HK-2 (cell line): ENCODE results near the gene KRTAP9-7.

Source experiments
- DNase-seq: peaks from one replicate; pipeline ENCODE4 v3.0.0-alpha.2; 2018; ENCODE audit not compliant: unreplicated experiment

Gene KRTAP9-7

DNA sequence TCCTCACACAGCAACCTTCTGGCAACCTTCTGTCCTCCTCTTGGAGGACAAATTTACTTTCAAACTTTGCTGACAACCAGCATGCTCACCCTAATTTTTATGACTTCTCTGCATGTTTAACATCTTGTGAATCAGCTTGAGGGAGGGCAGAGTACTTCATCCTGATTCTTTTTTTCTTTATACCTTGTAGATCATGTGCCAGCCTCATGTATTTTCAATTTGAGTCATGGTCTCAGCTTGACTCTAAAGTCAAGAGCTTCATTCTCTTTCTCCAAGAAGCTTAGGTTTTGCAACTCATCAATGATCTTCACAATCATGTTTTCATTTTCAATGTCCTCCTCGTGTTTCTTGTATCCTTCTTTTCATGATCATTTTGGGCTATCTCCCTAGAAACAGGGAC, 3.6 kb upstream of the KRTAP9-7 start:
- DNase-seq = no peak

DNA sequence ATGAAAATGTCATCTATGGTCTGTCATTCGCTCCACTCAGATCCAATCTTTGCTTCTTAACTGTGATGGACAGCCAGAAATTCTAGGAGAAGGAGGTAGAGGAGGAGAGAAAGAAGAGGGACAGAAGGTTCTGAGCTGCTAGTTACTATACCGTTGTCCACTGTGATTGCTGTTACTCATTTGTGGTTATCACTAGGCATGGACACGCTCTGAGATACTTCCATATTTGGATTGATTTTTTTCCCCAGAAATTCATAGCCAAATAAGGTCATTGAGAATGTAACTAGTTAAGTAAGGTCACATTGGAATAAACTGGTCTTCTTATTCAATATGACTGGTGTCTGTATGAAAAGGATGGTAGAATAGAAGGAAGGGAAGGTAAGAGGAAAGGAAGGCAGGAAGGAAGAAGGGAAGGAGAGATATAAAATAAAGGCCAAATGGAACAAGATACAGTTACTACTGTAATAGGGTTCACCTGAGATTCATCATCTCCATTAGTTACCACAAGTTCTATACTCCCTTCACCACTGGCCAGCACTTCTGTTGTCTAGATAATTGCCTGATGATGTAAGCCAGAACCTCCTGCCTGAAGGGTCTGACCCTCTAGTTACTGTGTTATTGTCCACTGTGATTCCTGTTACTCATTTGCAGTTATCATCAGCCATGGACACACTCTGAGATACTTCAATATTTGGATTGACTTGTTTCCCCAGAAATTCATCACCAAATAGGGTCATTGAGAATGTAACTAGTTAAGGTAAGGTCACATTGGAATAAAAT, 2.9 kb downstream of the KRTAP9-7 start:
- DNase-seq = peak; percentile 4

DNA sequence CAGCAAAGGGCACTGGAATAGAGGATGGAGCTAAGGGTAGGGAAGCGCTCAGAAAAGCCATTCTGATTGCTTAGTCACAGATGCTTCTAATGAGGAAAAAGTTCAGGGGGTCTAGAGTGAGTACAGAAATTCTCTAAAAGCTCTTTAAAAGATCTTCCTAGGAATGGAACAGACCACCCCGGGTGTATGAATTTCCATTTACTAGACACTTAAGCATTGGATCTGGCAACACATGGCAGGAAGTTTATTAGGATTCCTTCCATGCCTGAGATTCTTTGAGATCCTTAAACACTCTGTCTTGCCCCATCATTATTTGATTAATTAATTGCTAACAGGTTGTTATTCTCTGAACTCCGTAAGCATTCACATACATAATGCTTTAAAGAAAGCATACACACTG, 8.5 kb downstream of the KRTAP9-7 start:
- DNase-seq = no peak

DNA sequence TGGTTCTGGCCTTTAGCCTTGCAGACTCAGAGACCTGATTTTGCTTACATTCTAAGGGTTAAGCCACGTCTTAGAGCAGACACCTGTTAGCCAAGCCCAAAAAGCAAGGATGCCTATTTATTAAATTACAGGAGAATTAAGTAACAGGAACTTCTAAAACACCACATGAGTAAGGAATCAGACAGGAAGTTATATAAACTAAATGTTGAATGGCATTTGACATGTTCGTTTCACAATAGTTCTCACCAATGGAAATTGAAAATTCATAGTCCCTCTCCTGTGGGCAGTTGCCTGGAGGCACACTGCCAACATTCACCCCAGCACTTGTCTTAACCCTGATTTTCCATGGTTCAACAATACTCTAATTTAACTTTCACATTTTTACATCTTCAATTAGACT, 9.0 kb downstream of the KRTAP9-7 start:
- DNase-seq = no peak

DNA sequence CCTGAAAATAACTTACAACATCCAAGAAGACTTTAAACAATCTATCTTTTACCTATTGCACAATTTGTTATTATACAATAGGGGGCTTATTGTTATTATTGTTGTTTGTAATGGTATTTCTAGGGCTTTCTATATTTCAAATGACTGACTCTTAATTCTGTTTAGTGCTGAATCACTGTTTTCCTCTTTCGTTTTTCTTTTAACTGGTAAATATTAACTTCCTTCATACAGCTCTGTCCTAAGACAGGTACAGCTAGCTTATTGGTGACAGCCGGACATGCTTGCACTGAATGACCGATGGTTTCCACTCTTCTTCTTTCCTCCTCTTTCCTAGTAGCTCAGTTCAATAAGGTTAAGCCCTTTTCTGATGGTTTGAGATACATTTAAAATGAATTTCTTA, 11.6 kb downstream of the KRTAP9-7 start:
- DNase-seq = no peak

DNA sequence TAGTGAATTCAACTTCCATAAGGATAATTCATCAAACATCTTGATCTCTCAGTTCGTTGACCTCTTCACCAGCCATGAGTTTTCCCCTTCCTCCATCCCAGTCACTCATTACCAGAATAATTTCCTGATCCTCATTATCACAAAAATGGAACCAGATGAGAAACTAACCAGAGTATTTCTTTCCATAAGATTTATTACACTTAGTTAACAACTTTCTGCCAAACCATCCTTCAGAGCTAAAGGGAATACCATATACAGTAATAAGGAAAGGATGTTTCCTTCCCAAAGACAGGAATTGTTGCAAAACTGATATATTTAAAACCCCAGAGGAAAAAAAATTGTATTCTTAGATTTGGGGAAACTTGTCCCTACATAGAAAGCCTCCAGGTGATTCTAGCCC, 18.5 kb downstream of the KRTAP9-7 start:
- no peak for DNase-seq

DNA sequence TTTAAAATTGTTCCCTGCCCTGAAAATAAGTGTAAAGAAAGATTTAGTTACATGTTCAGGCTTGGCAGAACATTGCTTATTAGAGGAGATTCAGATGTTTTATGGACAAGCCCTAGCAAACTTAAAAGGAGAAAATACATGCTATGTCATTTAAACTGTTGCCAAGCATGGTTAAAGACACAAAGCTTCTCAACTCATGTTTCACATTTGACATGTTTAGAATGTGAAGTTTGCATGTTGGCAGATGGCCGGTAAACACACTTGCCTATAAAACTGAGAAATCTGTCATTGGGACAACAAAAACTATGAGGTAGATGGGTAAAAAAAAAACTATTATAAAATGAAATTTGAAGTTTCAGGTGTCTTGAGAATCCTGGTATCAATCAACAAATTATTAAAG, 21.3 kb downstream of the KRTAP9-7 start:
- no peak for DNase-seq

DNA sequence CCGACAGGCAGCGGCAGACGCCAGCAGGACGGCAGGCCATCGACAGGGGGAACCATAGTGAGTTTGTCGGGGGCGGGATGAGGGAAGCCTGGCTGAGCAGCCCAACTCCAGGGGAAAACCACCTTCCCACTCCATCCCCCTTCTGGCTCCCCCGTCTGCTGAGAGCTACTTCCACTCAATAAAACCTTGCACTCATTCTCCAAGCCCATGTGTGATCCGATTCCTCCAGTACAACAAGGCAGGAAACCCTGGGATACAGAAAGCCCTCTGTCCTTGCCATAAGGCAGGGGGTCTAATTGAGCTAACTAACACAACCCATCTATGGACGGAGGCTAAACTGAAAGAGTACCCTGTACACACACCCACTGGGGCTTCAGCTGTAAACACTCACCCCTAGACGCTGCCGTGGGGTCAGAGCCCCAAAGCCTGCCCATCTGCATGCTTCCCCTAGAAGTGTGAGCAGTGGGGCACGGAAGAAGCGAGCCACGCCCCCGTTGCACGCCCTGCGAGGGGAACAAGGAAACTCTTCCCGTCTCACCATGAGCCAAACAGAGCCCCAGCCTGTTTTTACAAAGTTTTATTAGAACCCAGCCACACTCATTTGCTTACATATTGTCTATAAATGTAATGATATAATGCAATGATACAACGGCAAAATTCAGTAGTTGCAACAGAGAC, 23.1 kb downstream of the KRTAP9-7 start:
- DNase-seq = no peak

DNA sequence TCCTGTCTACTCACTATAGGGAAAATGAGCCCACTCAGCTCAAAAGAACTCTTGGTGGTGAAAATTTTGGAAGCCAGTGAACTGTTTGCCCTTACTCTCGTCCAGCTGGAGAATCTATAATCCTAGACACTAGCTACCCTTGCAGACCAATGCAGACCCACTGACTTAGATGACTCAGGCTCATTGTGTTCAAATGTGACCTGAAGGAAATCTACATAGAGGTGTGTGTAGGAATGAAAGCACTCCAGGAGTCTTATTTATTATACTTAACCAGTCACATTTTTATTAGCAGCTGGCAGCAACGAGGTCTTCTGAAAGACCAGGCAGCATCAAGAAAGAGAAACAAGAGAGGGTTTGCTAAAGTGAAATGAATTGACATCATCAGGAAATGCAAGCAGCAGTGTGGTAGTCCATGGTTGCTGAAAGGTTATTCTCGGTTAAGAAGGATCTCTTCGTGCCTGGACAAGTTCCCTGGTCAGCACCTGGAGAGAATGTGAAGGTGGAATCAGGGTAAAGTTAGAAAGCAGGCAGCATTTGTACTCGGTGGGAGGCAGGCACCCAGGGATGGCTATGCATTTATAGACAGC, 25.8 kb downstream of the KRTAP9-7 start:
- DNase-seq = no peak

DNA sequence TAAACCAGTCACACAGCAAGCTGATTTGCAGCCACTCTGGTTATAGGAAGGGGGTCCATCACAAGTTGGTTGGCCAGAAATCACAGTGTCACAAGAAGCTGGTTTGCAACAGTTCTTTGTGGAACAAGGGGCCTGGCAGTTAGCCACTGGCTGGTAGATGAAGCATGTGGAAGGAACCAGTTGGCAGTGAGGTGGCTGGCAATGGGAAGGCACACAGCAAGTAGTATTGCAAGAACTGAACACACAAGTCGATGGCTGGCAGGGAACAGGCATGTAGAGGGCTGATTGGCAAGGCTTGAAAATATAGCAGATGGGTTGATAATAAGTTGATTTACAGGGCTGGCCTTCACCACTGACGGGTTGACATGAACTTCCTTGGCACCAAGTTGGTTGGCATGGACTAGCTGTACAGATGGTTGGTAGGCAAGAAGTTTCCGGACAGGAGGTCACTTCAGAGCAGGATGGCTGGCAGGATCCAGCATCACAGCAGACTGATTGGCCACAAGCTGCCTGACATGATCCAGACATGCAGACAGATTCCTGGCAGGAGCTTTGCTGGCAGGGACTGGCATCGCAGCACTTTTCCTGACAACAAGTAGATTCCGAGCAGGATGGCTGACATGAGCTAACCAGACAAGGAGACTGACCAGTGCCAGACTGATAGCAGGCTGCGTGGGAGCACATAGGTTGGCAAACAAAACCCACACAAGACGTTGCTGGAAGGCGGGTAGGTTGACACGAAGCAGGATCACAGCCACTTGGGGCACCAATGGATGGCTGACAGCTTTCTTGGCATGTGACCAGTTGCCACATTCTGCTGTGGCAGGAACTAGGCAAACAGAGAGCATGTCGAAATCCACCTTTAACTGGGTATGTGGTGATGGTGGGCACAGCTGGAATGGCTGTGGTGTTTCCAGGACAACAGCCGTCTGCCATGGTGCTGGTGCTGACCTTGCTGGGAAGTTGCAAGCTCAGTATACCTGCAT, 26.7 kb downstream of the KRTAP9-7 start, which contains the start of gene KRTAP29-1:
TSS of gene KRTAP29-1 (minus strand) at position 936 of the 986 bp plus-strand sequence. CDS start at position 936, 0 bp downstream.
- DNase-seq = no peak

DNA sequence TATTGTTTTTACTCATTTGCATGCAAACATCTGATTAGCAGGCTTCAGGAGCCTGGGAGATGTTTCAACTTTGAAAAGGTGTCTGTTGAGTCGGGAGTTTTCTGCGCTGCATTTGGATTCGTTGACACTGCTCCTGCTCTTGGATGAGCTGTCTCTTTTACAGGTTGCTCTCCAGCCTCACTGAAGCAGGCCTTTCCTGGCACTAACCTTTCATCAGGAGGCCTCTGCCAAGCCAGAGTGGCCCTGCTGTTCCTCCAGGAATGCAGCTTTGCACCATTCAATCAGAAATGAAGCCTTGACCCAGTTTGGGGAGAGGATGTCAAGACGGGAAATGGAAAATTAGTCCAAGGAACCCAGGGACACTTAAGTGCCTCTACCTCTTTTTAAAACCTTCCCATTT, 27.5 kb downstream of the KRTAP9-7 start:
- no peak for DNase-seq

DNA sequence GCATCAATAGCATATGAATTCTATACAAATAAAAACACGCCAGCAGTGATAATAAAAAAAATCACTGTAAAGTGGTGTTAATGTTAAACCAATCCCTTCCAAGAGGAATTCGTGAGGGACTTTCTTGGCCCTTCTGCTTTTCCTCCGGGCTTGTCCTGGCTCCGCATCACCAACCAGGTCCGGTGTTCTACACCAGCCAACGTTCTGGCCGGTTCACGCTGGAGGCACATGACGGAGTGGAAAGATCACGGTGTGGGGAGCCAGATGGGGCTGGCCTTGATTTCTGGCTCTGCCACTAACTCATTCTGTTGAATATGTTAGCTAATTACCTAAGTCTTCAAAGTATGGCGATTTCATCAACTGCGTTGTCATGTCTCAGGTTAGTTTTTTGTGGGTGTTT, 28.6 kb downstream of the KRTAP9-7 start:
- DNase-seq = no peak

DNA sequence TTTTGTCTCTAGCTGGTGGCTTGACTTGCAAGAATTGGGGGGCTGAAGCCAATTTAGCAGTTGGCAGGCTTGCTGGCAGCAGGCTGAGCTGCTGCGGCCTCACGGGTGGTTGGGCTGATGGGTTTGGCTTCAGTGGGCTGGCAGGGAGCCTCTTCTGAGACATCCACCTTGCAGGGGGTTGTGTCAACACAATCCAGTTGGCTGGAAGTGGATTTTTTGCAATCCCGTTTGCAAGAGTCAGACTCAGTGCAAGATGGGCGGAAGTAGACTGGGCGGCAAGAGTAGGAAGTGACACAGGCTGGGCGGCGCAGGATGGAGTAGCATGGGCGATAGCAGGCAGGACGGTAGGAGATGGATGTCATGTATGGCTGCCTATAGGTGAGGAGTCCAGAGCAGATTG, 32.1 kb downstream of the KRTAP9-7 start:
- peak; percentile 41 for DNase-seq

DNA sequence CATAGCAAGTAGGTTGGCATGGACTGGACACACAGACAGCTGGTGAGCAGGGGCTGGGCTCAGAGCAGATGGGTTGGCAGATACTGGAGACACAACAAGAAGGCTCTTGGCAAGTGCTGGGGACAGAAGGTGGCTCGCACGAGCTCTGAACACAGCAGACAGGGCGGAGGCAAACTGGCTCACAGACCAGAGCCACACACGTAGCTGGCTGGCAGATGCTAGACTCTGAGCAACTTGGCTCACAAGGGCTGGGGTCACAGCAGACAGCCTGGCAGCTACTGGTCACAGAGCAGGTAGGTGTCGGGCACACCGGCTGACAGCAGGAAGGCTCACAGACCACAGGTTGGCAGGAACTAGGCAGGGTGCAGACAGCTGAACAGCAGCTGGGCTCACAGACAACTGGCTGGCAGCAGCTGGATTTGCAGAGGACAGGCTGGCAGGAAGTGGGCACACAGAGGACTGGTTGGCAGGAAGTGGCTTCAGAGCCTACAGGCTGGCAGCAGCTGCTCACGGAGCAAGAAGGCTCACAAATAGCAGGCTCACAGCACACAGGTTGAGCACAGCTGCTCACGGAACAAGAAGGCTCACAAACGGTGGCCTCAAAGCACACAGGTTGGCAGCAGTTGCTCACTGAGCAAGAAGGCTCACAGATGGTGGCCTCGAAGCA, 32.9 kb downstream of the KRTAP9-7 start:
- no peak for DNase-seq

DNA sequence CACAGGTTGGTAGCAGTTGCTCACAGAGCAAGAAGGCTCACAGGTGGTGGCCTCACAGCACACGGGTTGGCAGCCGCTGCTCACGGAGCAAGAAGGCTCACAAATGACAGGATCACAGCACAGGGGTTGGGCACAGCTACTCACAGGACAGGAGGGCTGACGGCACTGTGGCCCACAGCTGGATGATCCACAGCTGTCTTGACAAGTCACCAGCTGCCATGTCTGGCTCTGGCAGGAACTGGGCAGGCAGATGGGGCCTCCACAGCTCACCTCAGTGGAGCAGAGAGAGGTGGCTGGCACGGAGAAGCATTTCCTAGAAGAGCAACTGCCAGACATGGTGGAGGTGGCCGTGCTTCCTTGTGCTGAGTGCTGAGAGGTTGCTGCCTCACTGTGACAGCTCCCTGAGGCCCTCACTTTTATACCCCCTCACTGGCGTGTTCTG, 33.4 kb downstream of the KRTAP9-7 start, which contains the start of gene KRTAP16-1:
TSS of gene KRTAP16-1 (minus strand) at position 392 of the 442 bp plus-strand sequence. CDS start at position 336, 56 bp downstream.
- no peak for DNase-seq

DNA sequence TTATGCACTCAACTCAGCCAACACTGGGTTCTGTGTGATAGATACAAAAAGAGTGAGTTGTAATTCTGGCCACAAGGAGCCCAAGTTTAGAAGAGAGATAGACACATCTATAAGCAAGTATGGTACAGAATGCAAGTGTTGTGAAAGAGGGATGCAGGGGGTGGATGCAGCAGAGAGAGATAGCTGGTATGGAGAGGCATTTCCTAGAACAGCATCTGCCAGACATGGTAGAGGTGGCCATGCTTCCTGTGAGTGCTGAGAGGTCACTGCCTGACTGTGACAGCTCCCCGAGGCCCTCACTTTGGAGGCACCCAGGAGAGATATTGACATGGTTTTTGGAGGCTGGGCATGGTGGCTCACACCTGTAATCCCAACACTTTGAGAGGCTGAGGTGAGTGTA, 35.6 kb downstream of the KRTAP9-7 start:
- DNase-seq = no peak

DNA sequence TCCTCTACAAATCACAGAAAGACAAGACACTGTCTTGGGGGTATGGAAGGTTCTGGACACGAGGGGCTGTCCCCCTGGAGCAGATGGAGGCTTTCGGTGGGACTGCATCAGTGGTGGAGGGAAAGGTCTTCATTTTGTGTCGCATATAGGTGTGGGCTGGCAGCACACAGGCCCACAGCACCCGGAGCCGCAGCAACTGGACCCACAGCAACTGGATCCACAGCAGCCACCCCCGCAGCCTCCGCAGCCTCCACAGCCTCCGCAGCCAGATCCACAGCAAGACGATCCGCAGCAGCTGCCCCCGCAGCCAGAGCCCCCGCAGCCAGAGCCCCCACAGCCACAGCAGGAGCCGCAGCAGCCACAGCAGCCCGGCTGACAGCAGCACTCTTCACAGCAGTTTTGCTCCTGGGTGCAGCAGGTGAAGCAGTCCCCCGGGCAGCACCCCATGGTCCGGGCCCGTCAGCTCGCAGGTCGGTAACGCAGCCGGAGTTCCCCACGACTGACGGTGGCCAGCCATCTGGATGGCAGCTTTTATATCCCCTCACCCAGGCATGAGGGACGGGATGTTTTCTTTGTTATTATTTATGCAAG, 39.8 kb downstream of the KRTAP9-7 start, which contains the start of gene KRTAP17-1:
TSS of gene KRTAP17-1 (minus strand) at position 507 of the 591 bp plus-strand sequence. CDS start at position 447, 60 bp downstream.
- DNase-seq = no peak

DNA sequence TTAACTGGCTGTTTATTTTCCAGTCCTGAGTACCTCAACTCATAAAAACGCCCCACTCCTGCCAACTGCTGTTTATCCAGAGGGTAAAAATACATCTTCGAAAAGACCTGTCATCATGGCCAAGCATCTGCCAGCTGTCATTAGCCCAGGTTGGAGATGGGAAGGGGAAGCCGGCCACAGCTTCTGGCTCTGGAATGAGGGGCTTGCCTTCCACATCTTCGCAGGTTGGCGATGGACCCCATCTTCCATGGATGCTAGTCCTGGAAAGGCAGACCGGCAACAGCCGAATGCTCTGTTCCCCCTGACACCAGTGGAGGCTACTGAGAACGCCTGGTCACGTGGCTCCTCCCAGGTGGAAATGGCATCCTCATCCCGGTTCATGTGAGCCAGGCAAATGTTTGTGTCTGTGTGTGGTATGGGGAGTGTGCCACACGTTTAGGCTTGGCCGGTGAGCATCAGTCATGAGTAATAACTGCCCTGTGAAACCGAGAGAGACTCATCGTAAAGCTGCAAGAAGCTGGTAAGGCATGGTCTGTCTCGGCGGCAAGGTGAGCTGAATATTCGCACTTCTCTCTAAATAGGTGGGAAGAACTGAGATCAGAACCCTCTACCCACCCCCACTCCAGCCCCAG, 40.4 kb downstream of the KRTAP9-7 start:
- DNase-seq = no peak

DNA sequence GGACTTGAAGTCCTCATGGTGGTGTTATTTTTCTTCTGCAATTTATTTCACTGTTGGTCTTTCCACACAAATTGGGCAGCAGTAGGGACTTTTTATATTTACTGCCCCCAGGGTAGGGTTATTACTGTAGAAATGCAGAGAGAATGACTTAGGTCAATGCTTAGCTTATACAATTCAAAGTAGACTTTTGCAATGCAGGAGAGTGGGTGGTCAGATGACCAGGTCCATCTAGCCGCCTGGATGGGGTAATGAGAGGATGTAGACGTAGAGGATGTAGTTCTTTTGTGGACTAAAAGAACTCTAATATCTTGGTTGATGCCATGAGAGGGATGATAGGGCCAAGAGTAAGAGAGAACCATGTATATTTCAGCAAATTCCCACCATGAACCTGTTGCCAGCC, 42.7 kb downstream of the KRTAP9-7 start:
- no peak for DNase-seq
